ENCODE results near the gene APP.

Gene APP

GRCh38 chr21:26125433-26126167 is 45.0 kb downstream of the APP start:
- peaks cover 15% of the 10 kb centered on the region; the same call in 1 of the 2 replicates for H3K4me1 ChIP-seq (ENCODE audit: low read length)
- H3K27ac ChIP-seq (ENCODE audit: low read length), result no peak overlapping the region
- H3K9ac ChIP-seq (ENCODE audit: low read length), result no peak overlapping the region
- H3K27me3 ChIP-seq (replicated peaks; ENCODE audit: insufficient read depth, low read length), result no peaks in the 10 kb centered on the region
- no peak for DNase-seq
- H3K4me3 ChIP-seq (ENCODE audit: low read length), result no peak overlapping the region
- H4K20me1 ChIP-seq (ENCODE audit: insufficient read depth, low read length), result no peaks in the 10 kb centered on the region
- H3F3A ChIP-seq (ENCODE audit: insufficient read depth, low read length), result no peaks in the 10 kb centered on the region
- no peaks in the 10 kb centered on the region for H3K36me3 ChIP-seq (replicated peaks; ENCODE audit: insufficient read depth, low read length)
- no peaks in the 10 kb centered on the region for H3K9me3 ChIP-seq (replicated peaks; ENCODE audit: insufficient read depth, low read length)
- H3K4me2 ChIP-seq (ENCODE audit: low read depth, low read length), result no peak overlapping the region
- no peaks in the 10 kb centered on the region for H3K9me2 ChIP-seq (replicated peaks; ENCODE audit: insufficient read depth, low read length)
- H3K79me2 ChIP-seq (ENCODE audit: low read length), result peaks cover 47% of the 10 kb centered on the region
- no peak overlapping the region for H2AFZ ChIP-seq (ENCODE audit: low read length)
- TF ChIP-seq CTCF (IDR thresholded peaks at IDR 0.05; ENCODE audit: low read length) (no peak), EZH2 (optimal IDR thresholded peaks at IDR 0.05; ENCODE audit: low read depth, low read length) (no peak), EZH2phosphoT487 (IDR thresholded peaks at IDR 0.05; ENCODE audit: low read length) (no peak)

GRCh38 chr21:26124896-26125295 is 45.7 kb downstream of the APP start:
- H3K4me1 ChIP-seq (ENCODE audit: low read length), result peaks cover 15% of the 10 kb centered on the region; the same call in 1 of the 2 replicates
- H3K9ac ChIP-seq (ENCODE audit: low read length), result no peak overlapping the region
- TF ChIP-seq EZH2phosphoT487 (IDR thresholded peaks at IDR 0.05; ENCODE audit: low read length) (no peak), EZH2 (optimal IDR thresholded peaks at IDR 0.05; ENCODE audit: low read depth, low read length) (no peak), CTCF (IDR thresholded peaks at IDR 0.05; ENCODE audit: low read length) (no peak)
- no peaks in the 10 kb centered on the region for H3K27me3 ChIP-seq (replicated peaks; ENCODE audit: insufficient read depth, low read length)
- no peaks in the 10 kb centered on the region for H3K36me3 ChIP-seq (replicated peaks; ENCODE audit: insufficient read depth, low read length)
- H3K4me3 ChIP-seq (ENCODE audit: low read length), result no peak overlapping the region
- H2AFZ ChIP-seq (ENCODE audit: low read length), result no peak overlapping the region
- no peaks in the 10 kb centered on the region for H3F3A ChIP-seq (ENCODE audit: insufficient read depth, low read length)
- no peaks in the 10 kb centered on the region for H4K20me1 ChIP-seq (ENCODE audit: insufficient read depth, low read length)
- no peaks in the 10 kb centered on the region for H3K9me3 ChIP-seq (replicated peaks; ENCODE audit: insufficient read depth, low read length)
- no peak for DNase-seq
- H3K9me2 ChIP-seq (replicated peaks; ENCODE audit: insufficient read depth, low read length), result no peaks in the 10 kb centered on the region
- no peak overlapping the region for H3K27ac ChIP-seq (ENCODE audit: low read length)
- peaks cover 40% of the 10 kb centered on the region for H3K79me2 ChIP-seq (ENCODE audit: low read length)
- no peak overlapping the region for H3K4me2 ChIP-seq (ENCODE audit: low read depth, low read length)

- Histone ChIP-seq H4K20me1 (ENCODE audit: insufficient read depth, low read length) (no peaks in the 10 kb centered on the region), H3K27ac (ENCODE audit: low read length) (no peak overlapping the region), H3K9ac (ENCODE audit: low read length) (no peak overlapping the region), H3K4me2 (ENCODE audit: low read depth, low read length) (no peak overlapping the region), H3K9me2 (replicated peaks; ENCODE audit: insufficient read depth, low read length) (no peaks in the 10 kb centered on the region), H3K9me3 (replicated peaks; ENCODE audit: insufficient read depth, low read length) (no peaks in the 10 kb centered on the region), H3K4me1 (ENCODE audit: low read length) (peaks cover 15% of the 10 kb centered on the region; the same call in 1 of the 2 replicates), H3K27me3 (replicated peaks; ENCODE audit: insufficient read depth, low read length) (no peaks in the 10 kb centered on the region), H3K36me3 (replicated peaks; ENCODE audit: insufficient read depth, low read length) (no peaks in the 10 kb centered on the region), H3F3A (ENCODE audit: insufficient read depth, low read length) (no peaks in the 10 kb centered on the region), H3K79me2 (ENCODE audit: low read length) (peaks cover 35% of the 10 kb centered on the region), H2AFZ (ENCODE audit: low read length) (no peak overlapping the region), H3K4me3 (ENCODE audit: low read length) (no peak overlapping the region)
- no peak for DNase-seq
- TF ChIP-seq EZH2 (optimal IDR thresholded peaks at IDR 0.05; ENCODE audit: low read depth, low read length) (no peak), EZH2phosphoT487 (IDR thresholded peaks at IDR 0.05; ENCODE audit: low read length) (no peak), CTCF (IDR thresholded peaks at IDR 0.05; ENCODE audit: low read length) (no peak)
Observed at GRCh38 chr21:26124421-26124833, 46.1 kb downstream of the APP start.
